ENCODE results near the gene DPY19L1.
A peak's percentile ranks its signal among the peaks of the same experiment; 100 is the strongest.
"Not testable (repeated sequence)": the region's sequence is repeated elsewhere in the genome, so short reads cannot be mapped to it uniquely, and the experiment has no call there.

Gene DPY19L1

DNA sequence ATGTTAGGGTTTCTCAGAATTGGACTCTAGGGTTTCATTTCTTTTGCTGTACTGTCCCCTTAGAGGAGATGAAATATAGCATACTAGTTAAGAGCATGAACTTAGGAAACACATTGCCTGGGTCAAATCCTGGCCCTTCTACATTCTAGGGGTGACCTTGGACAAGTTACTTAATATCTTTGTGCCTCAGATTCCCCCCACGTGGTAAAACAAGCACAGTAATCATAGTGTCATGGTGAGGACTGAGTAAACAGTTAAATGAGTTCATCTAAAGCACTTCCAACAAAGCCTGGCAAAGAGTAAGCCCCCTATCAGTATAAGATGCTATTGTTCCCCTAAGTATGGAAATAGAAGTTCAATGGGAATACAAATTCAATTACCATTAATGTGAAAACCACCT is 5.1 kb downstream of the DPY19L1 start:
- DNase-seq (ENCODE audit: low spot score) = no peak

- DNase-seq (ENCODE audit: low spot score) = no peak
Observed at GRCh38 chr7:35030848-35031247, 6.4 kb downstream of the DPY19L1 start.

DNA sequence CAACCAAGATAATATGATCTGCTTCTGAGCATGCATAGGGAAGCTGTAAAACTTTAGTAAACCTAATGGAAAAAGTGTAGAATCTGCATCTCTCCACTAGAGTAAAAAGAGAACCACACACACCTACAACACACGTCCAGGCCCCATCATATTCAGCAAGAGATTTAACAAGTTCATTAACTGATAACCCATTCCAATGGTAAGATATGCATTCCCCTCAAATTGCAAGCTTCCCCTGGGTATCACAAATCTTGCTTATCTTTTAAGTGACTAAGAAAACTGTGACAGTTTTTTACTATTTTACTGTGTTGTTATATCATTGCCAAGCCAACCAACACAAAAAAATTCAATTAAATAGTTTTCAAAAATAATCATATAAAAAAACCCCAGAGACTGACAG is 8.0 kb downstream of the DPY19L1 start:
- DNase-seq (ENCODE audit: low spot score) = no peak

GRCh38 chr7:35026150-35026549 is 11.1 kb downstream of the DPY19L1 start:
- DNase-seq (ENCODE audit: low spot score) = no peak

DNA sequence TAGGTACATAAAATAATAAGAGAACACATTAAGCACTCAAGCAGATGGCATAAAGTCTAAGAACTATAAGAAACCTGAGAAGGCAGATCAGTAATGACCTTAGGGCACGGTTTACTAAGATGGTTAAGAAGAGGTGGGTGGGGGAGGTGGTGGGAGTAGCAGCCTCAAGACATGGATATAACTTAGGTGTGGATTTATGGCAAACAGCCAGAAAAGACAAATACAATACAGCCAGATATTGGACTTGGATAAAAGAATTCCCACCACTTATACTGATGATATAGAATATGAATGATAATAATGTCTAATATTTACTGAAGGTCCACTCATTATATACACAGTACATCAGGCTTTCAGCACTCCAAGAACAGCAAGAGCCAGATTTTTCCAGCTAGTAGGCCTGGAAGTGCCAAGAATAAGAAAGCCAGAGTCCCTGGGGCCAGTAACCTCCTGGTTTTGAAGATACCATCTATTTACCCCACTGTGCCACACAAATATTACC is 11.9 kb downstream of the DPY19L1 start:
- no peak for DNase-seq (ENCODE audit: low spot score)

GRCh38 chr7:35024298-35024697 is 13.0 kb downstream of the DPY19L1 start:
- no peak for DNase-seq (ENCODE audit: low spot score)

GRCh38 chr7:35022725-35023124 is 14.6 kb downstream of the DPY19L1 start:
- DNase-seq (ENCODE audit: low spot score) = no peak

- no peak for DNase-seq (ENCODE audit: low spot score)
Observed at GRCh38 chr7:35021445-35021844, 15.8 kb downstream of the DPY19L1 start.

- DNase-seq (ENCODE audit: low spot score) = no peak
Observed at GRCh38 chr7:35019801-35020200, 17.5 kb downstream of the DPY19L1 start.

- DNase-seq (ENCODE audit: low spot score) = no peak
Observed at GRCh38 chr7:35019179-35019729, 18.0 kb downstream of the DPY19L1 start.

- DNase-seq (ENCODE audit: low spot score) = no peak
Observed at GRCh38 chr7:35015346-35015859, 21.9 kb downstream of the DPY19L1 start.

DNA sequence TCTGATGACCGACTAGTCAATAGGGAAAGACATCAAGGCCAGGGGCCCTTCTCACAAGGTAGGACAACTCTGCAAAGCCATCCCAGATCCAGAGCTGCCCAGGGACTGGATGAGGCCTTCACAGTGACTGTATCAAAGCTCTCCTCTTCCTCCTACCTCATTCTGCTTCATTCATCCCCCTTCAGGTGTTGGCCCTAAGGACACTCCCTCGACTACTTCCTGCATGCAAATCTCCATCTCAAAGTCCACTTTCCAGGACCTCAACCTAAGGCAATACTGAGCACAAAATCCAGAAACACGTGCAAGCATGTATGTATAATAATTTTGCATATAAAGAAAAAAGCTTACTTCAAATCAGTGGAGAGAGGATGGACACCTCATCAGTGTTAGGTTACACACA is 25.1 kb downstream of the DPY19L1 start:
- DNase-seq (ENCODE audit: low spot score) = no peak

DNA sequence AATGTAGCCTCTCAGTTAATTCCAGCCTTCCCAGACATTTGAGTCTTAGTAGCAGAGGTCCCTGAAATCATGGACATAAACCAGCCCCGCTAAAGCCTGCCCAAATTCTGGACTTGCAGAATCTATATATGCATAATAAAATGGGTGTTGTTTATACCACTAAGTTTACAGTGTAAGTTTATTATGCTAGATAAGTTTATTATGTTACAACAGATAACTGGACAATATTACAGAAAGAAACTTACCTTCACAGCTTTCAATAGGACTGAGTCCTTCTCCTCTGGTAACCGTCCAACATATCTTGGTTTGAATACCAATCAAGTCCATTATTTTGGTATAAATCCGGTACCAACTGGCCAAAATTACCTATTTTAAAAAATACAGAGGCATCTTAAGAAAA is 26.2 kb downstream of the DPY19L1 start:
- DNase-seq (ENCODE audit: low spot score) = no peak

DNA sequence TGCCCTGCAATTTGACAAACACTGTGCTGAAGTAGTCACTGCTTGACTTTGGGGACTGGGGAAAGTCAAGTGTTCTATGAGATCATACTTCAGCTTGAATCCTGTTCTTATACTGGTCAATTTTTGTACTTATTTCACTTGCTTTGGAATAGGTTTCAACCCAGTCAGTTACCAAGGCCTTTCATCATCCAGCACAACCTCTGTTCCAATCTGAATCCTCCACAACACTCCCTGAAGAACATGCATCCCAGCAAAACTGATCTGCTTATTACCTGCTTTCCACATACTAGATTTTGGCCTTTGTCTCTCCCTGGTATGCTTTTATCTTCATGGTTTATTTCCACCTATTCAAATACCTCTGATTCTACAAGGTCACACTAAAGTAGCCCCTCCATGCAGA is 29.5 kb downstream of the DPY19L1 start:
- DNase-seq (ENCODE audit: low spot score) = no peak

DNA sequence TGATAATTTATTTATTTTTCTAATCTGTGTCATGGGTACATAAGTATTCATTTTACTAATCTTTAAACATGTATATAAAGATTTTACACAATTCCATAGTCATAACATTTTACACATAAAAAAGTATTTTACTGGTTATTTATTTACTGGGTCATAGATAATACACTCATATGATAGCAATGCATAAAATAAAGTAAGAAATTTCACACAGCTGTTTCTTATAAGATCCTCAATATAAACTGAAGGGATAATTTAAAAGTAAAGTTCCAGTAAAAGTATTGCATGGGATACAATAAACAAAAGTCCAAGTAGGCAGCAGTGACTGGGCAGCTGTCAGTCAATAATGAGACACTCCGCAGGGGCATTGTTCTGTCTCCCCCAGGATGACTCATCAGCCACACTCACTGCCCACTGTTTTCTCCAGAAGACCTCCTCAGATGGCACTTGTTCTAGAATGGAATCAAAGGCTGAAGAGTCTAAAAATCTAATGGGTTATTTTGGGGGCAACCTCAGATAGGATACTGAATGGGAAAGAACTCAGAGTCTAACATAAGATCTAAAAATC is 32.7 kb downstream of the DPY19L1 start:
- no peak for DNase-seq (ENCODE audit: low spot score)

DNA sequence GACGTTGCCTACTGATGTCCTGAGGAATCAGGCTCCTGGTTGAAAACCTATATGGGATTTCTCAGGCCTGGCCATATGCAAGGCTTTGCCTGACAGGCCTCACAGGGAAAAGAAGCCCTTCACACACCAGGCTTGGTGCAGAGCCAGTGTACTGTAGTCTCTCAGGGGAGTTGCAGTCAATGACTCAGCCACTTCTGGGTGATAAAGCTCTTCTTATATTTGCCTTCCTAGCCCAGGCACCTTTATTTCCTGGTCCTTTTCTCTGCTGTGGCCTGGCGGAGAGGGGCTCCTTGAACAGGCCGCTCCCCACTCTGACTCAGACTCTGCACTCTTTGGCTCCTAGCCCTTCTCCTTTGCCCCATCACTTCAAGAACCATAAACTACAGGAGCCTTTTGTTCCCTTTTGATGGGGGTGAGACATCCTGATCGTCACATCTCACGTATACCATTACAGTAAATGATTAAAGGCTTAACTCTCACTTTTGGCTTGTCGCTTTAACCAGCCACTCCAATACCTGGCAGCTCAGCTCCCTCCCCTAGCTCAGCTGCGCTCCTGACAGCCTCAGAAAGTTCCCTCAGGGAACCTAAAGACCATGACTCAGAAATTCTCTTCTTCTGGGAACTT is 33.5 kb downstream of the DPY19L1 start:
- DNase-seq (ENCODE audit: low spot score) = peak; percentile 44

- not testable (repeated sequence) for DNase-seq (ENCODE audit: low spot score)
Observed at GRCh38 chr7:35003177-35003650, 34.1 kb downstream of the DPY19L1 start.

DNA sequence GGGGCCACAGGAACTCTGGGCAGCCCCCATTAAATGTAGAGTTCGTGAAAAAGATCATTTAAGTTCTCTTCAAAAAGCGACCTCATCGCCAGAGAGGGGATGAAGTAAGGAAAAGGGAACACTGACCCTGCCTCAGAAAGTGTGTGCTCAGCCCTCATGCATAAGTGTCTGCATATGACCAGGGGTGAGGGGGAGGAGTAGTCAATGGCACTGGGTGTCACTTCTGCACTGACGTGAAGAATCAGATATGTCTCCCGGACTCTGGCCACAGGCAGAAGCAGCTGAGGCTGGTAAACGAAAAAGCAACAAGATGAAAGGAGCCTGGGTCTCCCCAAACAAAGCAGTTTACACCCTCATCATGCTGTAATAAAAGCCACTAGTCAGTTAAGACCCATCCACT is 39.0 kb downstream of the DPY19L1 start:
- not testable (repeated sequence) for DNase-seq (ENCODE audit: low spot score)

DNA sequence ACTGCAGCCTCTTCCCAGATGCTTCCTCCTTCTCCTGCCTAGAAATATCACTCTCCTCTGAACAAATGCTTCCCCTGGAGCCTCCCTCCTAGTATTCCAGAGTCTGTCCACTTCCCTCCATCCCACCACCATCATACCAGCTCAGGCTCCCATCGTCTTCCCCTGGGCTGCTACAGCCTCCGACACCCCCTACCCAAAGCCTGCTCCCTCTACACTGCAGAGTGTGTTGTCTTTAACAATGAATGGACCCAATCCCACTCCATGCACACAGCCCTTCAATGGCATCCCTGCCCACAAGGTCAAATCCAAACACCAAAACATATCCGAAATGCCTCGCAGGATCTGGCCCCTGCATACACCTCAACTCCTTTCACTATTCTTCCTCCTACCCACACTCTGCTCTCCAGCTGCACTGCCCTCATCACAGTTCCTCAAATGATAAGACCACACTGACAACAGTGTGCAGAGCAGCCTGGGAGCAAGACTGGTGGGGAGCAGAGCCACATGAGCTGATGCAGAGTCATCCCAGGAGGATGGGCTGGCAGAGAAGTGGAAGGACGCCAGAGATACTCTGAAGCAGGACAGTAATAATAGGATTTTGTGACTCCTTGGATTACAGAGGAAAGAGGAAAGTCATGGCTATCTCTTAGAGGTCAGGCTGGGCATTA is 40.7 kb downstream of the DPY19L1 start:
- DNase-seq (ENCODE audit: low spot score) = not testable (repeated sequence)

DNA sequence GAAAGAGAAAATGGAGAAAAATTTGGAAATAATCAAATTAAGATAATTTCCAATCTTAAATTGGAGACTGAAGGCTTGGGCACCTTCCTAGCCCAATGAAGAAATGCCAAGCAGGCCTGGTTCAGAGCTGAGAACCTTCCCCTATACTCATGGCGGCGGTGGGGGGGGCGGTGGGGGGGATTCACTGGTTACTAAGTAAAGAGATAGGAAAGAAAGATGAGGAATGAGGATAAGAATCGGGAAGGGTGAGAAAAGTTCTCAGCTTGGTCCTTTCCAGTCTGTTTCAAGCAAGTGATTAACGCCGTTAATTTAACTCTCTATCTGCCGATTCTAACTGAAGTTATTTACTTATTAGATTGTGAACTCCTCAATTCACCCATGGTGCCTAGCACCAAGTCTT is 41.5 kb downstream of the DPY19L1 start:
- DNase-seq (ENCODE audit: low spot score) = no peak

GRCh38 chr7:34991938-34992840 is 45.1 kb downstream of the DPY19L1 start:
- no peak for DNase-seq (ENCODE audit: low spot score)
